ENCODE measurements around the gene CLDN6. TPM values are rescaled to one million over a fixed set of nuclear protein-coding genes. Genes with fewer than 3 reads are reported as not detected.

CLDN6 gene
- total RNA-seq, 1 experiment from 2014 or later: 743 TPM

GRCh38 chr16:2967721-2968161, 50.2 kb downstream of the CLDN6 start:
- peaks cover 25% of the 10 kb centered on the region for H3K27me3 Mint-ChIP-seq (ENCODE audit: low read depth)
- Histone ChIP-seq H4K8ac (replicated peaks; ENCODE audit: insufficient read length, low read depth, low read length) (no peak overlapping the region), H4K20me1 (ENCODE audit: control insufficient read depth, insufficient read depth, insufficient read length) (peaks cover 3% of the 10 kb centered on the region), H4K91ac (ENCODE audit: insufficient read length, low read depth, low read length) (no peak overlapping the region), H3K9ac (ENCODE audit: extremely low read depth, insufficient read length, low read length) (no peak overlapping the region), H3K27me3 (ENCODE audit: insufficient read depth, low read length) (no peaks in the 10 kb centered on the region), H3K4me1 (ENCODE audit: insufficient read depth, low read length) (no peaks in the 10 kb centered on the region; the same call in 1 of the 2 replicates), H3K79me1 (ENCODE audit: insufficient read depth, low read depth, low read length, poor library complexity, severe bottlenecking) (no peaks in the 10 kb centered on the region), H3T11ph (ENCODE audit: low read length) (no peak overlapping the region), H3K4ac (ENCODE audit: low read depth, low read length) (no peak overlapping the region), H3K56ac (ENCODE audit: insufficient read length, low read depth, low read length) (no peak overlapping the region), H3K4me2 (ENCODE audit: insufficient read depth, insufficient read length, low read length) (no peak overlapping the region), H3K14ac (ENCODE audit: insufficient read depth, low read length) (no peak overlapping the region), H3K79me2 (ENCODE audit: insufficient read depth, low read length) (no peaks in the 10 kb centered on the region), H4K5ac (ENCODE audit: insufficient read length, low read depth, low read length) (no peak overlapping the region), H2BK12ac (ENCODE audit: insufficient read length, low read depth, low read length) (no peak overlapping the region), H3K9me3 (ENCODE audit: control insufficient read depth, low read depth, low read length) (no peaks in the 10 kb centered on the region), H2AFZ (ENCODE audit: low read length) (no peak overlapping the region), H2BK120ac (ENCODE audit: low read depth, low read length, poor library complexity, severe bottlenecking) (no peak overlapping the region), H3K27ac (ENCODE audit: insufficient read length, low read depth, low read length) (no peak overlapping the region), H3K18ac (ENCODE audit: insufficient read length, low read depth, low read length) (no peak overlapping the region), H2AK5ac (ENCODE audit: insufficient read length, low read length) (no peak overlapping the region), H2BK20ac (ENCODE audit: low read depth, low read length, poor library complexity, severe bottlenecking) (no peak overlapping the region), H2BK5ac (ENCODE audit: insufficient read length, low read length) (no peak overlapping the region), H2BK15ac (ENCODE audit: low read depth, low read length) (no peak overlapping the region), H3K23ac (ENCODE audit: insufficient read length, low read depth, low read length) (no peak overlapping the region), H3K23me2 (ENCODE audit: insufficient read length, low read depth, low read length, poor library complexity, severe bottlenecking) (peaks cover 18% of the 10 kb centered on the region)
- H3K4me1 Mint-ChIP-seq: peaks cover 22 to 28% of the 10 kb centered on the region in 2 experiments
- H3K27ac Mint-ChIP-seq: no peak overlapping the region; a peak in 1 of 7 replicates
- no peak for DNase-seq
- WGBS (ENCODE audit: extremely low coverage, insufficient read length, low lambda C conversion rate): no CpG with 5 or more reads among the region's 33 CpGs
- H3K4me3 Mint-ChIP-seq: peak overlapping the region; percentile 64 to 77; a peak in 4 of 5 replicates
- no peaks in the 10 kb centered on the region for H3K9me3 Mint-ChIP-seq
- TF ChIP-seq, protein P1, sequence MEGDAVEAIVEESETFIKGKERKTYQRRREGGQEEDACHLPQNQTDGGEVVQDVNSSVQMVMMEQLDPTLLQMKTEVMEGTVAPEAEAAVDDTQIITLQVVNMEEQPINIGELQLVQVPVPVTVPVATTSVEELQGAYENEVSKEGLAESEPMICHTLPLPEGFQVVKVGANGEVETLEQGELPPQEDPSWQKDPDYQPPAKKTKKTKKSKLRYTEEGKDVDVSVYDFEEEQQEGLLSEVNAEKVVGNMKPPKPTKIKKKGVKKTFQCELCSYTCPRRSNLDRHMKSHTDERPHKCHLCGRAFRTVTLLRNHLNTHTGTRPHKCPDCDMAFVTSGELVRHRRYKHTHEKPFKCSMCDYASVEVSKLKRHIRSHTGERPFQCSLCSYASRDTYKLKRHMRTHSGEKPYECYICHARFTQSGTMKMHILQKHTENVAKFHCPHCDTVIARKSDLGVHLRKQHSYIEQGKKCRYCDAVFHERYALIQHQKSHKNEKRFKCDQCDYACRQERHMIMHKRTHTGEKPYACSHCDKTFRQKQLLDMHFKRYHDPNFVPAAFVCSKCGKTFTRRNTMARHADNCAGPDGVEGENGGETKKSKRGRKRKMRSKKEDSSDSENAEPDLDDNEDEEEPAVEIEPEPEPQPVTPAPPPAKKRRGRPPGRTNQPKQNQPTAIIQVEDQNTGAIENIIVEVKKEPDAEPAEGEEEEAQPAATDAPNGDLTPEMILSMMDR (conservative IDR thresholded peaks at IDR 0.05): no peak
- H3K36me3 Mint-ChIP-seq (ENCODE audit: insufficient read depth in 1 of 3, low read depth in 3 of 3): peaks cover 4 to 17% (median 15%) of the 10 kb centered on the region in 3 experiments; a peak in 6 of 7 replicates

Data from H9 (cell line).